PC-3 (cell line): ENCODE results near the gene OR11L1.

Experiments used
- EZH2 ChIP-seq: fragments of 300-600 bp; sonication (generic); IDR thresholded peaks from one replicate; pipeline ENCODE4 v1.6.1; 2017; ENCODE audit warnings: antibody characterized with exemption, mild to moderate bottlenecking, low read length; ENCODE audit not compliant: unreplicated experiment
- TF ChIP-seq, protein P1 (sequence below): fragments of 300-600 bp; sonication (generic); conservative IDR thresholded peaks from 2 replicates; pipeline ENCODE4 v1.5.1; 2017; ENCODE audit warnings: antibody characterized with exemption, low read depth, mild to moderate bottlenecking, low read length

- TF ChIP-seq EZH2 = no peak
- TF ChIP-seq, protein P1, sequence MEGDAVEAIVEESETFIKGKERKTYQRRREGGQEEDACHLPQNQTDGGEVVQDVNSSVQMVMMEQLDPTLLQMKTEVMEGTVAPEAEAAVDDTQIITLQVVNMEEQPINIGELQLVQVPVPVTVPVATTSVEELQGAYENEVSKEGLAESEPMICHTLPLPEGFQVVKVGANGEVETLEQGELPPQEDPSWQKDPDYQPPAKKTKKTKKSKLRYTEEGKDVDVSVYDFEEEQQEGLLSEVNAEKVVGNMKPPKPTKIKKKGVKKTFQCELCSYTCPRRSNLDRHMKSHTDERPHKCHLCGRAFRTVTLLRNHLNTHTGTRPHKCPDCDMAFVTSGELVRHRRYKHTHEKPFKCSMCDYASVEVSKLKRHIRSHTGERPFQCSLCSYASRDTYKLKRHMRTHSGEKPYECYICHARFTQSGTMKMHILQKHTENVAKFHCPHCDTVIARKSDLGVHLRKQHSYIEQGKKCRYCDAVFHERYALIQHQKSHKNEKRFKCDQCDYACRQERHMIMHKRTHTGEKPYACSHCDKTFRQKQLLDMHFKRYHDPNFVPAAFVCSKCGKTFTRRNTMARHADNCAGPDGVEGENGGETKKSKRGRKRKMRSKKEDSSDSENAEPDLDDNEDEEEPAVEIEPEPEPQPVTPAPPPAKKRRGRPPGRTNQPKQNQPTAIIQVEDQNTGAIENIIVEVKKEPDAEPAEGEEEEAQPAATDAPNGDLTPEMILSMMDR = no peak
Measured at GRCh38 chr1:247884797-247885413, 43.2 kb upstream of the OR11L1 start.
